ENCODE measurements around the gene NCOA7. TPM values are rescaled to one million over a fixed set of nuclear protein-coding genes. Genes with fewer than 3 reads are reported as not detected.
"Not testable (repeated sequence)": the region's sequence is repeated elsewhere in the genome, so short reads cannot be mapped to it uniquely, and the experiment has no call there.

NCOA7 gene
- total RNA-seq, 3 donors from 2014 or later = 47.8 to 58.8 (median 57.8) TPM

GRCh38 chr6:125923366-125923877 lies 132.7 kb downstream of the NCOA7 start:
- Mint-ChIP-seq H3K4me1 (ENCODE audit: low read depth) (peaks cover 33% of the 10 kb centered on the region), H3K9me3 (no peaks in the 10 kb centered on the region), H3K4me3 (no peak overlapping the region), H3K36me3 (ENCODE audit: insufficient read depth) (peaks cover 47% of the 10 kb centered on the region), H3K27me3 (ENCODE audit: low read depth) (no peaks in the 10 kb centered on the region)
- DNase-seq (no peak), ATAC-seq (no peak)

GRCh38 chr6:125924169-125924568 lies 133.4 kb downstream of the NCOA7 start:
- H3K36me3 Mint-ChIP-seq (ENCODE audit: insufficient read depth) = peaks cover 52% of the 10 kb centered on the region
- DNase-seq (no peak), ATAC-seq (no peak)
- no peaks in the 10 kb centered on the region for H3K9me3 Mint-ChIP-seq
- no peaks in the 10 kb centered on the region for H3K27me3 Mint-ChIP-seq (ENCODE audit: low read depth)
- peaks cover 26% of the 10 kb centered on the region for H3K4me1 Mint-ChIP-seq (ENCODE audit: low read depth)
- no peak overlapping the region for H3K4me3 Mint-ChIP-seq

- Mint-ChIP-seq H3K4me1 (ENCODE audit: low read depth) (peaks cover 22% of the 10 kb centered on the region), H3K27me3 (ENCODE audit: low read depth) (no peaks in the 10 kb centered on the region), H3K9me3 (no peaks in the 10 kb centered on the region), H3K36me3 (ENCODE audit: insufficient read depth) (peaks cover 51% of the 10 kb centered on the region), H3K4me3 (no peak overlapping the region)
- DNase-seq (no peak), ATAC-seq (no peak)
Observed at GRCh38 chr6:125924697-125925358, 134.1 kb downstream of the NCOA7 start.

GRCh38 chr6:125926711-125927110 lies 136.0 kb downstream of the NCOA7 start:
- peaks cover 60% of the 10 kb centered on the region for H3K36me3 Mint-ChIP-seq (ENCODE audit: insufficient read depth)
- no peak for ATAC-seq
- no peak for DNase-seq
- no peaks in the 10 kb centered on the region for H3K27me3 Mint-ChIP-seq (ENCODE audit: low read depth)
- no peaks in the 10 kb centered on the region for H3K9me3 Mint-ChIP-seq
- H3K4me1 Mint-ChIP-seq (ENCODE audit: low read depth) = peaks cover 20% of the 10 kb centered on the region
- no peak overlapping the region for H3K4me3 Mint-ChIP-seq

- DNase-seq = no peak
- peaks cover 55% of the 10 kb centered on the region for H3K36me3 Mint-ChIP-seq (ENCODE audit: insufficient read depth)
- peaks cover 23% of the 10 kb centered on the region for H3K4me1 Mint-ChIP-seq (ENCODE audit: low read depth)
- H3K4me3 Mint-ChIP-seq = no peak overlapping the region
- ATAC-seq = no peak
- H3K9me3 Mint-ChIP-seq = no peaks in the 10 kb centered on the region
- no peaks in the 10 kb centered on the region for H3K27me3 Mint-ChIP-seq (ENCODE audit: low read depth)
Observed at GRCh38 chr6:125927761-125928160, 137.0 kb downstream of the NCOA7 start.

GRCh38 chr6:125930765-125931418 lies 140.1 kb downstream of the NCOA7 start:
- H3K9me3 Mint-ChIP-seq = no peaks in the 10 kb centered on the region
- peaks cover 34% of the 10 kb centered on the region for H3K36me3 Mint-ChIP-seq (ENCODE audit: insufficient read depth)
- DNase-seq (no peak), ATAC-seq (no peak)
- no peak overlapping the region for H3K4me3 Mint-ChIP-seq
- H3K4me1 Mint-ChIP-seq (ENCODE audit: low read depth) = peaks cover 12% of the 10 kb centered on the region
- H3K27me3 Mint-ChIP-seq (ENCODE audit: low read depth) = no peaks in the 10 kb centered on the region

GRCh38 chr6:125931733-125932450 lies 141.1 kb downstream of the NCOA7 start:
- Mint-ChIP-seq H3K27me3 (ENCODE audit: low read depth) (no peaks in the 10 kb centered on the region), H3K9me3 (no peaks in the 10 kb centered on the region), H3K36me3 (ENCODE audit: insufficient read depth) (peaks cover 31% of the 10 kb centered on the region), H3K4me1 (ENCODE audit: low read depth) (peaks cover 7% of the 10 kb centered on the region), H3K4me3 (no peak overlapping the region)
- ATAC-seq = peak in 1 of 2 donors; percentile 54
- no peak for DNase-seq

- Mint-ChIP-seq H3K4me1 (ENCODE audit: low read depth) (peaks cover 7% of the 10 kb centered on the region), H3K27me3 (ENCODE audit: low read depth) (no peaks in the 10 kb centered on the region), H3K4me3 (no peak overlapping the region), H3K9me3 (no peaks in the 10 kb centered on the region), H3K36me3 (ENCODE audit: insufficient read depth) (peaks cover 30% of the 10 kb centered on the region)
- ATAC-seq = no peak
- DNase-seq = no peak
Observed at GRCh38 chr6:125932451-125932795, 141.7 kb downstream of the NCOA7 start.

GRCh38 chr6:125935520-125935919 lies 144.8 kb downstream of the NCOA7 start:
- not testable (repeated sequence) for ATAC-seq; H3K4me1 Mint-ChIP-seq (ENCODE audit: low read depth); H3K9me3 Mint-ChIP-seq; H3K27me3 Mint-ChIP-seq (ENCODE audit: low read depth); H3K4me3 Mint-ChIP-seq; DNase-seq
- peaks cover 13% of the 10 kb centered on the region for H3K36me3 Mint-ChIP-seq (ENCODE audit: insufficient read depth)

- Mint-ChIP-seq H3K9me3 (no peaks in the 10 kb centered on the region), H3K4me3 (no peak overlapping the region), H3K27me3 (ENCODE audit: low read depth) (peaks cover 7% of the 10 kb centered on the region), H3K4me1 (ENCODE audit: low read depth) (peaks cover 3% of the 10 kb centered on the region), H3K36me3 (ENCODE audit: insufficient read depth) (no peaks in the 10 kb centered on the region)
- ATAC-seq = no peak
- DNase-seq = no peak
Observed at GRCh38 chr6:125939026-125939425, 148.3 kb downstream of the NCOA7 start.

GRCh38 chr6:125939791-125940190 lies 149.0 kb downstream of the NCOA7 start:
- ATAC-seq = peak in 1 of 2 donors; percentile 37
- Mint-ChIP-seq H3K4me1 (ENCODE audit: low read depth) (peaks cover 3% of the 10 kb centered on the region), H3K9me3 (no peaks in the 10 kb centered on the region), H3K27me3 (ENCODE audit: low read depth) (peaks cover 7% of the 10 kb centered on the region), H3K4me3 (no peak overlapping the region), H3K36me3 (ENCODE audit: insufficient read depth) (no peaks in the 10 kb centered on the region)
- DNase-seq = no peak

- DNase-seq (no peak), ATAC-seq (no peak)
- H3K4me1 Mint-ChIP-seq (ENCODE audit: low read depth) = peaks cover 3% of the 10 kb centered on the region
- H3K9me3 Mint-ChIP-seq = no peaks in the 10 kb centered on the region
- peaks cover 7% of the 10 kb centered on the region for H3K27me3 Mint-ChIP-seq (ENCODE audit: low read depth)
- no peaks in the 10 kb centered on the region for H3K36me3 Mint-ChIP-seq (ENCODE audit: insufficient read depth)
- no peak overlapping the region for H3K4me3 Mint-ChIP-seq
Observed at GRCh38 chr6:125940247-125941041, 149.7 kb downstream of the NCOA7 start.

GRCh38 chr6:125942672-125943527 lies 152.1 kb downstream of the NCOA7 start:
- peaks cover 7% of the 10 kb centered on the region for H3K27me3 Mint-ChIP-seq (ENCODE audit: low read depth)
- H3K36me3 Mint-ChIP-seq (ENCODE audit: insufficient read depth) = no peaks in the 10 kb centered on the region
- DNase-seq (no peak), ATAC-seq (no peak)
- no peaks in the 10 kb centered on the region for H3K9me3 Mint-ChIP-seq
- peaks cover 3% of the 10 kb centered on the region for H3K4me1 Mint-ChIP-seq (ENCODE audit: low read depth)
- H3K4me3 Mint-ChIP-seq = no peak overlapping the region

All from activated T-cell treated with anti-CD3 and anti-CD28 coated beads, Interleukin-2, amount 50 U/mL, for 4 hours (primary cell).